ENCODE results near the gene TRPM2. TPM values are rescaled to one million over a fixed set of nuclear protein-coding genes. Genes with fewer than 3 reads are reported as not detected.
"Not testable (repeated sequence)": the region's sequence is repeated elsewhere in the genome, so short reads cannot be mapped to it uniquely, and the experiment has no call there.

The TRPM2 gene
- total and polyA plus RNA-seq, 2 donors (not counting 3 experiments of a cell fraction or from before 2014, with no cell fraction given), result not detected

DNA sequence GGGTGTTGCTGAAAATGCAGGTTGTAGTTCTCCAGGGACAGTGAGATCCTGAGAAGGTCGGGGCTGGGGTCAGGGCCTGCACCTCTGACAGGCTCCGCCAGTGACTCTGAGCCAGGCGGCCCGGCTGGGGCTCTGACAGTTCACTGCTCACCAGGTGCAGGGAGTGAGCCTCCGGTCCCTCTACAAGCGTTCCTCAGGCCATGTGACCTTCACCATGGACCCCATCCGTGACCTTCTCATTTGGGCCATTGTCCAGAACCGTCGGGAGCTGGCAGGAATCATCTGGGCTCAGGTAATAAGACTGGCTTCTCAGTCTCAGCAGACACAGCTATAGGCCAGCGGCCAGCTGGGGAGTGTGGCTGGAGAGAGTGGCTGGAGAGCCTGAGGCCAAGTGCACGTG lies 41.8 kb downstream of the TRPM2 start:
- dilution Hi-C loops (cut with MboI; ENCODE audit: extremely low pct_ligation_motif_present, low sequenced_read_pairs) (no loop called here), intact Hi-C loops (cut with micrococcal nuclease) (no loop called here)
- no peak overlapping the region for H2AFZ ChIP-seq (ENCODE audit: low read depth, low read length)
- H3K9ac ChIP-seq (replicated peaks; ENCODE audit: extremely low read depth, insufficient read depth, low read length), result no peak overlapping the region
- no peaks in the 10 kb centered on the region for H4K20me1 ChIP-seq (replicated peaks; ENCODE audit: control insufficient read depth, extremely low read depth, insufficient read depth, low read length)
- CTCF ChIA-PET, result no interaction called here
- no peak overlapping the region for H3K4me2 ChIP-seq (ENCODE audit: insufficient read depth, low read length)
- POLR2A ChIA-PET, result no interaction called here
- no peaks in the 10 kb centered on the region for H3K79me2 ChIP-seq (ENCODE audit: control insufficient read depth, insufficient read depth, low read length)
- no peak overlapping the region for H3K27ac ChIP-seq (ENCODE audit: insufficient read depth, low read depth, low read length)
- no peaks in the 10 kb centered on the region for H3K4me1 ChIP-seq (ENCODE audit: control insufficient read depth, extremely low read depth, insufficient read depth, low read length)
- no peaks in the 10 kb centered on the region for H3K9me3 ChIP-seq (replicated peaks; ENCODE audit: control insufficient read depth, insufficient read depth, low read length)
- DNase-seq (ENCODE audit: low read depth, low spot score) (no peak), FAIRE-seq (no peak)
- H3K4me3 ChIP-seq (replicated peaks in 1 of 3; ENCODE audit: insufficient read depth in 1 of 3, low read depth in 1 of 3, low read length in 3 of 3), result no peak overlapping the region
- BruUV-seq (replicated peaks), result no TSS peak
- H3K9me1 ChIP-seq (replicated peaks; ENCODE audit: control insufficient read depth, extremely low read depth, insufficient read depth, low read length), result no peaks in the 10 kb centered on the region
- H3K36me3 ChIP-seq (ENCODE audit: control insufficient read depth in 2 of 2, extremely low read depth in 1 of 2, insufficient read depth in 2 of 2, low read length in 2 of 2), result no peaks in the 10 kb centered on the region
- no peaks in the 10 kb centered on the region for H3K27me3 ChIP-seq (ENCODE audit: control insufficient read depth in 2 of 2, insufficient read depth in 2 of 2, low read length in 2 of 2)
- no peak for TF ChIP-seq MAX (IDR thresholded peaks at IDR 0.05; ENCODE audit: insufficient read depth, insufficient read length)
- no peak for TF ChIP-seq FOS (IDR thresholded peaks at IDR 0.05; ENCODE audit: borderline replicate concordance, insufficient read depth, low read length)

DNA sequence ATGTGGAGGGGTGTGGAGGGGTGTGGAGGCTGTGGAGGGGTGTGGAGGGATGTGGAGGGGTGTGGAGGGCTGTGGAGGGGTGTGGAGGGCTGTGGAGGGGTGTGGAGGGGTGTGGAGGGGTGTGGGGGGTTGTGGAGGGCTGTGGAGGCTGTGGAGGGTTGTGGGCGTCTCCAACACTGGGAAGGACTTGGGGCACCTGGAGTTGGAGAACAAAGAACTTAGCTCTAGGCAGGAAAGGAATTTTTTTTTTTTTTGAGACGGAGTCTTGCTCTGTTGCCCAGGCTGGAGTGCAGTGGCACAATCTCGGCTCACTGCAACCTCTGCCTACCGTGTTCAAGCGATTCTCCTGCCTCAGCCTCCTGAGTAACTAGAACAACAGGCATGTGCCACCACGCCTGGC lies 43.4 kb downstream of the TRPM2 start:
- intact Hi-C loops (cut with micrococcal nuclease); POLR2A ChIA-PET; H3K27ac ChIP-seq (ENCODE audit: insufficient read depth, low read depth, low read length); H2AFZ ChIP-seq (ENCODE audit: low read depth, low read length); H3K9me1 ChIP-seq (replicated peaks; ENCODE audit: control insufficient read depth, extremely low read depth, insufficient read depth, low read length); BruUV-seq (replicated peaks); H4K20me1 ChIP-seq (replicated peaks; ENCODE audit: control insufficient read depth, extremely low read depth, insufficient read depth, low read length); FAIRE-seq; dilution Hi-C loops (cut with MboI; ENCODE audit: extremely low pct_ligation_motif_present, low sequenced_read_pairs); H3K27me3 ChIP-seq (ENCODE audit: control insufficient read depth in 2 of 2, insufficient read depth in 2 of 2, low read length in 2 of 2); H3K36me3 ChIP-seq (ENCODE audit: control insufficient read depth in 2 of 2, extremely low read depth in 1 of 2, insufficient read depth in 2 of 2, low read length in 2 of 2); H3K9me3 ChIP-seq (replicated peaks; ENCODE audit: control insufficient read depth, insufficient read depth, low read length); H3K9ac ChIP-seq (replicated peaks; ENCODE audit: extremely low read depth, insufficient read depth, low read length); H3K4me3 ChIP-seq (replicated peaks in 1 of 3; ENCODE audit: insufficient read depth in 1 of 3, low read depth in 1 of 3, low read length in 3 of 3); H3K4me2 ChIP-seq (ENCODE audit: insufficient read depth, low read length); H3K79me2 ChIP-seq (ENCODE audit: control insufficient read depth, insufficient read depth, low read length); CTCF ChIA-PET; H3K4me1 ChIP-seq (ENCODE audit: control insufficient read depth, extremely low read depth, insufficient read depth, low read length); DNase-seq (ENCODE audit: low read depth, low spot score): not testable (repeated sequence)

All from endothelial cell of umbilical vein (primary cell).